Liver (tissue), 3 donors: ENCODE results near the gene PDE6D.

Experiments used
- EGR1 ChIP-seq, 2 donors: IDR thresholded peaks; 2 replicates each; pipeline ENCODE4 v1.6.1; 2016 to 2018; ENCODE audit warnings: antibody characterized with exemption in 2 of 2, low read depth in 2 of 2
- JUND ChIP-seq, 2 donors: IDR thresholded peaks; 2 replicates each; pipeline ENCODE4 v1.6.1; 2016; ENCODE audit warnings: antibody characterized with exemption in 2 of 2
- MAX ChIP-seq: IDR thresholded peaks from 2 replicates; pipeline ENCODE4 v1.6.1; 2016; ENCODE audit warnings: antibody characterized with exemption
- RAD21 ChIP-seq, 2 donors: IDR thresholded peaks; 2 replicates each; pipeline ENCODE4 v1.6.1; 2016; ENCODE audit warnings: antibody characterized with exemption in 2 of 2, mild to moderate bottlenecking in 2 of 2
- REST ChIP-seq: IDR thresholded peaks from 2 replicates; pipeline ENCODE4 v1.6.1; 2016; ENCODE audit warnings: antibody characterized with exemption, mild to moderate bottlenecking
- SP1 ChIP-seq: IDR thresholded peaks from 2 replicates; pipeline ENCODE4 v1.6.1; 2018; ENCODE audit warnings: antibody characterized with exemption, mild to moderate bottlenecking
- TAF1 ChIP-seq: conservative IDR thresholded peaks from 2 replicates; pipeline ENCODE4 v1.6.1; 2016; ENCODE audit warnings: antibody characterized with exemption, mild to moderate bottlenecking
- TF ChIP-seq, protein P1 (sequence below): fragments of 150-350 bp; IDR thresholded peaks from 2 replicates; pipeline ENCODE4 v1.5.1; 2017; ENCODE audit warnings: improper control_type of control experiment, low read depth, low read length; ENCODE audit not compliant: missing input control
- TF ChIP-seq, protein P2 (sequence below): IDR thresholded peaks from 2 replicates; pipeline ENCODE4 v1.6.1; 2016; ENCODE audit warnings: antibody characterized with exemption
- donor health status: healthy.
- donor health status: healthy.

- TF ChIP-seq, protein P1, sequence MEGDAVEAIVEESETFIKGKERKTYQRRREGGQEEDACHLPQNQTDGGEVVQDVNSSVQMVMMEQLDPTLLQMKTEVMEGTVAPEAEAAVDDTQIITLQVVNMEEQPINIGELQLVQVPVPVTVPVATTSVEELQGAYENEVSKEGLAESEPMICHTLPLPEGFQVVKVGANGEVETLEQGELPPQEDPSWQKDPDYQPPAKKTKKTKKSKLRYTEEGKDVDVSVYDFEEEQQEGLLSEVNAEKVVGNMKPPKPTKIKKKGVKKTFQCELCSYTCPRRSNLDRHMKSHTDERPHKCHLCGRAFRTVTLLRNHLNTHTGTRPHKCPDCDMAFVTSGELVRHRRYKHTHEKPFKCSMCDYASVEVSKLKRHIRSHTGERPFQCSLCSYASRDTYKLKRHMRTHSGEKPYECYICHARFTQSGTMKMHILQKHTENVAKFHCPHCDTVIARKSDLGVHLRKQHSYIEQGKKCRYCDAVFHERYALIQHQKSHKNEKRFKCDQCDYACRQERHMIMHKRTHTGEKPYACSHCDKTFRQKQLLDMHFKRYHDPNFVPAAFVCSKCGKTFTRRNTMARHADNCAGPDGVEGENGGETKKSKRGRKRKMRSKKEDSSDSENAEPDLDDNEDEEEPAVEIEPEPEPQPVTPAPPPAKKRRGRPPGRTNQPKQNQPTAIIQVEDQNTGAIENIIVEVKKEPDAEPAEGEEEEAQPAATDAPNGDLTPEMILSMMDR, result no peak
- TF ChIP-seq REST (no peak), EGR1 (IDR thresholded peaks at IDR 0.05; ENCODE audit: low read depth in 2 of 2) (no peak), SP1 (no peak), MAX (no peak), RAD21 (IDR thresholded peaks at IDR 0.05) (no peak), JUND (IDR thresholded peaks at IDR 0.05) (no peak), TAF1 (no peak)
- TF ChIP-seq, protein P2, sequence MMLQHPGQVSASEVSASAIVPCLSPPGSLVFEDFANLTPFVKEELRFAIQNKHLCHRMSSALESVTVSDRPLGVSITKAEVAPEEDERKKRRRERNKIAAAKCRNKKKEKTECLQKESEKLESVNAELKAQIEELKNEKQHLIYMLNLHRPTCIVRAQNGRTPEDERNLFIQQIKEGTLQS, result no peak
Measured at GRCh38 chr2:231727621-231728020, 53.5 kb downstream of the PDE6D start.
